Stomach (tissue), 9 donors: Measurements from ENCODE around the gene RARRES2. TPM values are rescaled to one million over a fixed set of nuclear protein-coding genes. Genes with fewer than 3 reads are reported as not detected.
"Not testable (repeated sequence)": the region's sequence is repeated elsewhere in the genome, so short reads cannot be mapped to it uniquely, and the experiment has no call there.

Source experiments
- DNase-seq, 2 donors: peaks; one replicate each; pipeline versions ENCODE4 v3.0.0 to v3.0.0-alpha.2; 2013 to 2019
- H3K27ac ChIP-seq, 5 donors: fragments of 200-600 bp in 4 of 5; sonication (generic) in 4 of 5; one replicate each; pipeline ENCODE4 v1.5.1; 2013 to 2019; ENCODE audit warnings: mild to moderate bottlenecking in 1 of 5, moderate library complexity in 1 of 5
- H3K27me3 ChIP-seq, 3 donors: fragments of 200-600 bp; sonication (generic); one replicate each; pipeline ENCODE4 v1.5.1; 2017 to 2019; ENCODE audit warnings: mixed run types in 1 of 3
- H3K36me3 ChIP-seq, 4 donors: fragments of 200-600 bp; sonication (generic); 1 replicate in 3 of 4; 2 replicates in 1 of 4; pipeline ENCODE4 v1.5.1; 2016 to 2019
- H3K4me1 ChIP-seq, 4 donors: fragments of 200-600 bp; sonication (generic); one replicate each; pipeline ENCODE4 v1.5.1; 2016 to 2019
- H3K4me3 ChIP-seq, 4 donors: fragments of 200-600 bp; sonication (generic) in 3 of 4; one replicate each; pipeline ENCODE4 v1.5.1; 2016 to 2019; ENCODE audit warnings: mild to moderate bottlenecking in 1 of 4
- H3K9me3 ChIP-seq, 4 donors: fragments of 200-600 bp; sonication (generic); one replicate each; pipeline ENCODE4 v1.5.1; 2016 to 2019
- CTCF ChIP-seq, 7 experiments: fragments of 450-650 bp in 4 of 7; fragments of 200-600 bp in 3 of 7; sonication (generic) in 3 of 7; IDR thresholded peaks; one replicate each; pipeline ENCODE4 v1.5.1; 2016 to 2019; ENCODE audit warnings: antibody characterized with exemption in 7 of 7, control low read depth in 2 of 7, mild to moderate bottlenecking in 1 of 7
- EP300 ChIP-seq: sonication (generic); formaldehyde crosslinking; IDR thresholded peaks from one replicate; pipeline ENCODE4 v1.6.1; 2017; ENCODE audit warnings: antibody characterized with exemption
- POLR2A ChIP-seq, 4 donors: fragments of 450-650 bp; IDR thresholded peaks; one replicate each; pipeline ENCODE4 v1.6.1; 2016; ENCODE audit warnings: antibody characterized with exemption in 4 of 4, control low read depth in 2 of 4, mild to moderate bottlenecking in 1 of 4, moderate library complexity in 1 of 4
- POLR2AphosphoS5 ChIP-seq, 3 donors: sonication (generic); formaldehyde crosslinking; IDR thresholded peaks; one replicate each; pipeline ENCODE4 v1.6.1; 2016; ENCODE audit warnings: antibody characterized with exemption in 3 of 3
- WGBS, 5 donors: extraction: QIAGEN DNeasy Blood & Tissue Kit in 3 of 5; methylation state at CpG; one replicate each; pipeline versions ENCODE4 v1.1.5 to v1.1.7; 2013 to 2018; 5-methylcytosine and 5-hydroxymethylcytosine counted together
- intact Hi-C: fragments of 100-400 bp; cut with DNase I; formaldehyde crosslinking; loops from one replicate; pipeline ENCODE4 v1.15.1; 2023; ENCODE audit warnings: low total_unique reads
- polyA plus RNA-seq, 3 donors: library from polyadenylated mRNA; stranded (reverse); fragments of 200-250 nt; gene quantifications; one replicate each; pipeline ENCODE4 v1.2.3, GENCODE V29; 2013
- total RNA-seq, 5 donors: library from RNA; depleted of rRNA; stranded (reverse); fragments of >200 nt; gene quantifications; one replicate each; pipeline versions ENCODE4 v1.1.0 to v1.2.3, GENCODE V29; 2014 to 2016
- donor health status: healthy with polysubstance abuse.
- donor health status: Bipolar disorder and iron deficiency.
- donor health status: healthy.

The RARRES2 gene
- total and polyA plus RNA-seq, 8 donors: 33.5 to 244 (median 126) TPM

- WGBS, 5 donors: 90 to 98% (median 97%) methylated on average over 5 of the region's 5 CpGs
- intact Hi-C loops: no loop called here
- H3K36me3 ChIP-seq: no peaks in the 10 kb centered on the region
- no peaks in the 10 kb centered on the region for H3K9me3 ChIP-seq
- no peak overlapping the region for H3K4me3 ChIP-seq
- H3K27me3 ChIP-seq: no peaks in the 10 kb centered on the region
- TF ChIP-seq CTCF (IDR thresholded peaks at IDR 0.05) (no peak), EP300 (no peak), POLR2A (IDR thresholded peaks at IDR 0.05) (no peak), POLR2AphosphoS5 (IDR thresholded peaks at IDR 0.05) (no peak)
- DNase-seq: no peak
- no peak overlapping the region for H3K27ac ChIP-seq
- peaks cover 0 to 13% (median 2%) of the 10 kb centered on the region in 4 donors for H3K4me1 ChIP-seq
These were observed 26.7 kb downstream of the RARRES2 start for GRCh38 chr7:150314639-150315239.

DNA sequence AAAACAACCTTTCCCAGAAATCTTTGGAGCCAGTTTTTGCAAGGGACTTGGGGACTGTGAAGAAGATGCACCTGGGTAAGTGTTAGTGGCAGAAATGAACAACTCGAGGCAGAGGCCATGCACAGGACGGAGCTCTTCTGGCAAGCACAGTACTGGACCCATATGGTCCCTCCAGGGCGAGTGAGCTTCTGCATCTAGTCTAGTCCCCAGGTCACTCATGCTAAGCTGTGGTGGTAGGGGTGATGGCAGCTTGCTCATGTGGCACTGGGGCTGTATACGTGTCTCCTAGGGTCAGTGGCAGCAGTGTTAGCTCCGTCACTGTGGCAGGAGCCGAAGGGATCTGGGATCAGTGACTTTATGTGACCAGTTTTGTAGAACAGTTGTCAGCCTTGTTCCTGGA, 27.6 kb downstream of the RARRES2 start:
- 90 to 95% (median 94%) methylated on average over 6 of the region's 6 CpGs for WGBS, 5 donors

DNA sequence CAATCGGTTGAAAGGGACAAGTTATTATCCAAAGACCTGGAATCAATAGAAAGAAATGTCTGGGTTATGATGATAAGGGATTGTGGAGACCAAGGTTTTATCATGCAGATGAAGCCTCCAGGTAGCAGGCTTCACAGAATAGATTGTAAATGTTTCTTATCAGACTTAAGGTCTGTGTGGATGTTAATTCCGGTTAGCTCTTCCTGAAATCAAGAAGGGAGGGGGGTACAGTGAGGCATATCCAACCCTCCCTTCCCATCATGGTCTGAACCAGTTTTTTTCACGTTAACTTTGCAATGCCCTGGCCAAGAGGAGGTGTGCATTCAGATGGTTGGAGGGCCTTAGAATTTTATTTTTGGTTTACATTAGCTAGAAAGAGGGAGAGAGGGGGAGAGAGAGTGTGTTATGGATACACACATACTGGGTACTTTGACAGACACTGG, 28.0 kb downstream of the RARRES2 start:
- 70 to 86% (median 74%) methylated on average over 3 of the region's 3 CpGs for WGBS, 5 donors
- TF ChIP-seq POLR2A (IDR thresholded peaks at IDR 0.05): no peak
- TF ChIP-seq POLR2AphosphoS5 (IDR thresholded peaks at IDR 0.05): no peak
- no peak for DNase-seq
- no peaks in the 10 kb centered on the region for H3K9me3 ChIP-seq
- H3K4me3 ChIP-seq: no peak overlapping the region
- H3K36me3 ChIP-seq: no peaks in the 10 kb centered on the region
- intact Hi-C loops: no loop called here
- H3K27me3 ChIP-seq: no peaks in the 10 kb centered on the region
- no peak overlapping the region for H3K27ac ChIP-seq
- H3K4me1 ChIP-seq: peaks cover 0 to 13% (median 2%) of the 10 kb centered on the region in 4 donors

More for the DNA sequence above, 27.6 kb downstream of the RARRES2 start:
- Histone ChIP-seq H3K4me1 (peaks cover 0 to 13% (median 2%) of the 10 kb centered on the region in 4 donors), H3K4me3 (no peak overlapping the region), H3K9me3 (no peaks in the 10 kb centered on the region), H3K27me3 (no peaks in the 10 kb centered on the region), H3K27ac (no peak overlapping the region), H3K36me3 (no peaks in the 10 kb centered on the region)
- intact Hi-C loops: no loop called here
- TF ChIP-seq POLR2AphosphoS5 (IDR thresholded peaks at IDR 0.05) (no peak), POLR2A (IDR thresholded peaks at IDR 0.05) (no peak), EP300 (no peak), CTCF (IDR thresholded peaks at IDR 0.05) (no peak)
- DNase-seq: no peak

GRCh38 chr7:150312649-150313366, 28.6 kb downstream of the RARRES2 start:
- H3K27me3 ChIP-seq, H3K4me3 ChIP-seq, H3K27ac ChIP-seq, H3K36me3 ChIP-seq, H3K9me3 ChIP-seq, intact Hi-C loops, DNase-seq: not testable (repeated sequence)
- WGBS, 5 donors: 83 to 90% (median 84%) methylated on average over 7 of the region's 7 CpGs
- H3K4me1 ChIP-seq: peaks cover 0 to 13% (median 2%) of the 10 kb centered on the region in 4 donors

GRCh38 chr7:150311711-150312110, 29.7 kb downstream of the RARRES2 start:
- H3K36me3 ChIP-seq: no peaks in the 10 kb centered on the region
- no peak overlapping the region for H3K27ac ChIP-seq
- H3K9me3 ChIP-seq: no peaks in the 10 kb centered on the region
- no peaks in the 10 kb centered on the region for H3K27me3 ChIP-seq
- WGBS, 5 donors: 87 to 95% (median 89%) methylated on average over 5 of the region's 5 CpGs
- no peak for TF ChIP-seq POLR2A (IDR thresholded peaks at IDR 0.05)
- no peak for TF ChIP-seq CTCF (IDR thresholded peaks at IDR 0.05)
- no peak for TF ChIP-seq POLR2AphosphoS5 (IDR thresholded peaks at IDR 0.05)
- no peak for TF ChIP-seq EP300
- H3K4me3 ChIP-seq: no peak overlapping the region
- intact Hi-C loops: no loop called here
- H3K4me1 ChIP-seq: peaks cover 0 to 12% (median 2%) of the 10 kb centered on the region in 4 donors
- DNase-seq: no peak
